Liver (tissue), 9 donors: ENCODE results near the gene MED22. TPM values are rescaled to one million over a fixed set of nuclear protein-coding genes. Genes with fewer than 3 reads are reported as not detected.

ENCODE experiments used
- DNase-seq: peaks from one replicate; pipeline ENCODE4 v3.0.0-alpha.2; 2017; ENCODE audit warnings: low spot score
- H3K27ac ChIP-seq, 2 donors: one replicate each; pipeline ENCODE4 v1.7.0; 2013; ENCODE audit warnings: inconsistent platforms in 2 of 2, low read length in 2 of 2, control low read depth in 1 of 2, low read depth in 1 of 2, mild to moderate bottlenecking in 1 of 2
- H3K27me3 ChIP-seq, 4 donors: one replicate each; pipeline versions ENCODE4 v1.6.1 to v1.7.0; 2013; ENCODE audit warnings: low read length in 3 of 4, inconsistent platforms in 1 of 4, mild to moderate bottlenecking in 1 of 4, moderate library complexity in 1 of 4; ENCODE audit not compliant: control insufficient read depth in 4 of 4, insufficient read depth in 4 of 4
- H3K36me3 ChIP-seq, 4 donors: one replicate each; pipeline versions ENCODE4 v1.6.1 to v1.7.0; 2013; ENCODE audit warnings: low read length in 3 of 4, mild to moderate bottlenecking in 3 of 4, low read depth in 1 of 4, moderate library complexity in 1 of 4; ENCODE audit not compliant: control insufficient read depth in 4 of 4, insufficient read depth in 3 of 4
- H3K4me1 ChIP-seq, 4 donors: one replicate each; pipeline versions ENCODE4 v1.6.1 to v1.7.0; 2013; ENCODE audit warnings: low read length in 3 of 4, mild to moderate bottlenecking in 3 of 4, moderate library complexity in 1 of 4; ENCODE audit not compliant: control insufficient read depth in 4 of 4, insufficient read depth in 4 of 4
- H3K4me3 ChIP-seq, 3 donors: one replicate each; pipeline versions ENCODE4 v1.6.1 to v1.7.0; 2013; ENCODE audit warnings: low read length in 3 of 3, control low read depth in 1 of 3, low read depth in 1 of 3, mild to moderate bottlenecking in 1 of 3
- H3K9ac ChIP-seq, 2 donors: one replicate each; pipeline ENCODE4 v1.7.0; 2013; ENCODE audit warnings: low read length in 2 of 2, mild to moderate bottlenecking in 2 of 2, moderate library complexity in 2 of 2, control low read depth in 1 of 2, low read depth in 1 of 2
- H3K9me3 ChIP-seq, 4 donors: one replicate each; pipeline versions ENCODE4 v1.6.1 to v1.7.0; 2013; ENCODE audit warnings: low read length in 3 of 4; ENCODE audit not compliant: control insufficient read depth in 4 of 4
- ATF3 ChIP-seq: IDR thresholded peaks from 2 replicates; pipeline ENCODE4 v1.6.1; 2016; ENCODE audit warnings: antibody characterized with exemption
- CTCF ChIP-seq: fragments of 150-350 bp; IDR thresholded peaks from 2 replicates; pipeline ENCODE4 v1.5.1; 2017; ENCODE audit warnings: improper control_type of control experiment, low read depth, low read length; ENCODE audit not compliant: missing input control
- EGR1 ChIP-seq, 2 donors: IDR thresholded peaks; 2 replicates each; pipeline ENCODE4 v1.6.1; 2016 to 2018; ENCODE audit warnings: antibody characterized with exemption in 2 of 2, low read depth in 2 of 2
- FOXA1 ChIP-seq: IDR thresholded peaks from 2 replicates; pipeline ENCODE4 v1.6.1; 2016; ENCODE audit warnings: antibody characterized with exemption
- FOXA2 ChIP-seq: IDR thresholded peaks from 2 replicates; pipeline ENCODE4 v1.6.1; 2016; ENCODE audit warnings: antibody characterized with exemption
- GABPA ChIP-seq, 2 donors: IDR thresholded peaks in 1 of 2; conservative IDR thresholded peaks in 1 of 2; 2 replicates each; pipeline ENCODE4 v1.6.1; 2016; ENCODE audit warnings: antibody characterized with exemption in 2 of 2, mild to moderate bottlenecking in 1 of 2, moderate library complexity in 1 of 2
- HNF4G ChIP-seq: IDR thresholded peaks from 2 replicates; pipeline ENCODE4 v1.6.1; 2016; ENCODE audit warnings: antibody characterized with exemption
- MAX ChIP-seq: IDR thresholded peaks from 2 replicates; pipeline ENCODE4 v1.6.1; 2016; ENCODE audit warnings: antibody characterized with exemption
- NR2F2 ChIP-seq: IDR thresholded peaks from 2 replicates; pipeline ENCODE4 v1.6.1; 2016; ENCODE audit warnings: antibody characterized with exemption
- RAD21 ChIP-seq, 2 donors: IDR thresholded peaks; 2 replicates each; pipeline ENCODE4 v1.6.1; 2016; ENCODE audit warnings: antibody characterized with exemption in 2 of 2, mild to moderate bottlenecking in 2 of 2
- REST ChIP-seq: IDR thresholded peaks from 2 replicates; pipeline ENCODE4 v1.6.1; 2016; ENCODE audit warnings: antibody characterized with exemption, mild to moderate bottlenecking
- RXRA ChIP-seq, 2 donors: IDR thresholded peaks; 2 replicates each; pipeline ENCODE4 v1.6.1; 2017 to 2018; ENCODE audit warnings: antibody characterized with exemption in 2 of 2, mild to moderate bottlenecking in 1 of 2
- SP1 ChIP-seq: IDR thresholded peaks from 2 replicates; pipeline ENCODE4 v1.6.1; 2018; ENCODE audit warnings: antibody characterized with exemption, mild to moderate bottlenecking
- YY1 ChIP-seq: IDR thresholded peaks from 2 replicates; pipeline ENCODE4 v1.6.1; 2016; ENCODE audit warnings: antibody characterized with exemption, mild to moderate bottlenecking
- ZBTB33 ChIP-seq: IDR thresholded peaks from 2 replicates; pipeline ENCODE4 v1.6.1; 2016; ENCODE audit warnings: antibody characterized with exemption
- WGBS: extraction: QIAGEN DNeasy Blood & Tissue Kit; methylation state at CpG from one replicate; pipeline ENCODE4 v1.1.7; 2013; 5-methylcytosine and 5-hydroxymethylcytosine counted together
- polyA plus RNA-seq, 2 donors: library from polyadenylated mRNA; stranded (reverse) in 1 of 2; unstranded in 1 of 2; fragments of 200-250 nt in 1 of 2; fragments of >200 nt in 1 of 2; fragmentation: Nextera tagmentation in 1 of 2; extraction: Ambion mirVana in 1 of 2; gene quantifications; one replicate each; pipeline versions ENCODE4 v1.2.1 to v1.2.3, GENCODE V29; 2013 to 2015
- total RNA-seq, 2 donors: library from RNA; depleted of rRNA; stranded (reverse); fragments of >200 nt; gene quantifications; one replicate each; pipeline ENCODE4 v1.2.3, GENCODE V29; 2014
- donor health status: healthy.
- donor health status: healthy.
- donor health status: healthy.
- donor health status: healthy.
- donor health status: healthy.

Gene MED22
- total and polyA plus RNA-seq, 4 donors, result 3.1 to 10.3 (median 9.9) TPM

GRCh38 chr9:133382507-133383141 lies 34.7 kb upstream of the MED22 start:
- H3K9me3 ChIP-seq, result no peaks in the 10 kb centered on the region
- no peaks in the 10 kb centered on the region for H3K36me3 ChIP-seq
- no peak overlapping the region for H3K4me3 ChIP-seq
- no peak for DNase-seq
- H3K27me3 ChIP-seq, result no peaks in the 10 kb centered on the region
- H3K9ac ChIP-seq, result no peak overlapping the region
- no peaks in the 10 kb centered on the region for H3K4me1 ChIP-seq
- H3K27ac ChIP-seq, result no peak overlapping the region
- TF ChIP-seq EGR1 (IDR thresholded peaks at IDR 0.05; ENCODE audit: low read depth in 2 of 2), result no peak
- no peak for TF ChIP-seq NR2F2
- no peak for TF ChIP-seq ATF3
- TF ChIP-seq CTCF, result no peak
- TF ChIP-seq FOXA1, result no peak
- no peak for TF ChIP-seq RAD21 (IDR thresholded peaks at IDR 0.05)
- TF ChIP-seq HNF4G, result no peak
- TF ChIP-seq MAX, result no peak
- 95% methylated on average over 4 of the region's 4 CpGs for WGBS

GRCh38 chr9:133380734-133381133 lies 32.8 kb upstream of the MED22 start:
- Histone ChIP-seq H3K4me3 (no peak overlapping the region), H3K36me3 (no peaks in the 10 kb centered on the region), H3K27me3 (no peaks in the 10 kb centered on the region), H3K9ac (no peak overlapping the region), H3K4me1 (peaks cover 0 to 11% (median 5%) of the 10 kb centered on the region in 4 donors), H3K9me3 (no peaks in the 10 kb centered on the region), H3K27ac (no peak overlapping the region)
- 91% methylated on average over 4 of the region's 4 CpGs for WGBS
- TF ChIP-seq NR2F2 (no peak), RAD21 (IDR thresholded peaks at IDR 0.05) (no peak)
- no peak for DNase-seq

- Histone ChIP-seq H3K9me3 (no peaks in the 10 kb centered on the region), H3K4me3 (no peak overlapping the region), H3K9ac (no peak overlapping the region), H3K27me3 (no peaks in the 10 kb centered on the region), H3K27ac (no peak overlapping the region), H3K4me1 (peaks cover 0 to 11% (median 5%) of the 10 kb centered on the region in 4 donors), H3K36me3 (no peaks in the 10 kb centered on the region)
- 97% methylated on average over 14 of the region's 14 CpGs for WGBS
- no peak for DNase-seq
- TF ChIP-seq HNF4G (no peak), FOXA2 (no peak), ZBTB33 (no peak), MAX (no peak), EGR1 (IDR thresholded peaks at IDR 0.05; ENCODE audit: low read depth in 2 of 2) (no peak), RXRA (IDR thresholded peaks at IDR 0.05) (no peak), ATF3 (no peak), REST (no peak), YY1 (no peak), SP1 (no peak), NR2F2 (no peak), GABPA (IDR thresholded peaks at IDR 0.05 in 1 of 2, conservative IDR thresholded peaks at IDR 0.05 in 1 of 2) (no peak)
Observed at GRCh38 chr9:133379153-133380086, 31.5 kb upstream of the MED22 start.
